ENCODE data around the gene KRTAP4-6.
"Not testable (repeated sequence)": the region's sequence is repeated elsewhere in the genome, so short reads cannot be mapped to it uniquely, and the experiment has no call there.

Gene KRTAP4-6

DNA sequence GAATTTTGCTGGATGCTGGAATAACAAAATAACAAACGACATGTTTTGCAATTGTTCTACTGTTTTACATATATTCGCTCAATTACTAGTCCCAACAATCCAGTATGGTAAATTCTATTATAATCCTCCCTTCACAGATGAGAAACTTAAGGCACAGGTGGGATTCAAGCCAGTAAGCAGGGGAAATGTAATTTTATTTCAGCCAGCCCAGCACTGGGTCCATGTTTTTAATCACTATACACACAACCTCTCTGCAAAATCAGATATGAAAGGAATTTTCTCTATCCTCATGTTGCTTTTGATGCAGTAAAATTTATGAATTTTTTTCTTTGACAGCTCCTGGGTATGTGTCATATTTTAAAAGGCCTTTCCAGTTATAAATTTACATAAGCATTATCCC, 4.9 kb upstream of the KRTAP4-6 start:
- DNase-seq = no peak

DNA sequence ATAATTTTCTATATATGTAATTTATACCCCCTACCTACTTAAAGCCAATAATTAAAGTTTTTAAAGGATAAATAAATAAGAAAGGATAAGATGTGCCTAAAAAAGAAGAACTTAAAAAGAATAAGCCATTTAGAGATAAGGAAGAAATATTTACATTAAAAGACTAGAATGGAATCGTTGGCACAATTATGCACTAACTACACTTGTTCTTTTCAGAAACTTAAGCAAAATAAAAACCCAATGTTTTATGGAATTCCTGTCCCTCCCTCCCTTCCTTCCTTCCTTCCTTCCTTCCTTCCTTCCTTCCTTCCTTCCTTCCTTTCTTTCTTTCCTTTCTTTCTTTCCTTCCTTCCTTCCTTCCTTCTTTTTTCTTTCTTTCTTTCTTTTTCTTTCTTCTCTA, 4.5 kb upstream of the KRTAP4-6 start:
- no peak for DNase-seq

DNA sequence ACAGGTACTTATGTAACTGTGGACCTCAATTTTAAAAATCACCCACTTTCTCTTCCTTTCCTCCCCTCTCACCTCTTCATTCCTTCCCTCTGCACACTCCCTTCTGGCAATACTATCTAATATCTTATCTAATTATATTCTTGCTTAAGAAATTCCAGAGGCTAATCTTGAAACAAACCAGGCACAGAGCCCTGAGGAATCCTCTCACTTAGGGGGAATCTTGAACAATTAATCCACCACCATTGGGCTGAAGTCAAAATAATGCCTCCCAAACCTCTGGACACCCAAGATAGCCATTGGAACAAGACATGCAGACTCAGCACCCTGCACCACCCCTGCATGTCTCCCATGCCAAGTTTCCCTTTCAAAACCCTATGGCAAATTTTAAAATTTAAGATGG, 1.0 kb upstream of the KRTAP4-6 start:
- DNase-seq = no peak

DNA sequence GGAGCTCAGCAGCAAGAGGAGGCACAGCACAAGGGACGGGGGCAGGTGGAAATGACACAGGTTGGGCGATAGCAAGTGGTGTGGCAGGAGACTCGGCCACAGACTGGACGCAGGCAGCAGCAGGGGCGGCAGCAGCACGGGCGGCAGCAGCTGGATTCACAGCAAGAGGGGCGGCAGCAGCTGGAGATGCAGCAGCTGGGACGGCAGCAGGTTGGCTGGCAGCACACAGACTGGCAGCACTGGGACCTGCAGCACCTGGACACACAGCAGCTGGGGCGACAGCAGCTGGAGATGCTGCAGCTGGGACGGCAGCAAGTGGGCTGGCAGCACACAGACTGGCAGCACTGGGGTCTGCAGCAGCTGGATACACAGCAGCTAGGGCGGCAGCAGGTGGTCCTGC, 479 bp downstream of the KRTAP4-6 start:
- not testable (repeated sequence) for DNase-seq

DNA sequence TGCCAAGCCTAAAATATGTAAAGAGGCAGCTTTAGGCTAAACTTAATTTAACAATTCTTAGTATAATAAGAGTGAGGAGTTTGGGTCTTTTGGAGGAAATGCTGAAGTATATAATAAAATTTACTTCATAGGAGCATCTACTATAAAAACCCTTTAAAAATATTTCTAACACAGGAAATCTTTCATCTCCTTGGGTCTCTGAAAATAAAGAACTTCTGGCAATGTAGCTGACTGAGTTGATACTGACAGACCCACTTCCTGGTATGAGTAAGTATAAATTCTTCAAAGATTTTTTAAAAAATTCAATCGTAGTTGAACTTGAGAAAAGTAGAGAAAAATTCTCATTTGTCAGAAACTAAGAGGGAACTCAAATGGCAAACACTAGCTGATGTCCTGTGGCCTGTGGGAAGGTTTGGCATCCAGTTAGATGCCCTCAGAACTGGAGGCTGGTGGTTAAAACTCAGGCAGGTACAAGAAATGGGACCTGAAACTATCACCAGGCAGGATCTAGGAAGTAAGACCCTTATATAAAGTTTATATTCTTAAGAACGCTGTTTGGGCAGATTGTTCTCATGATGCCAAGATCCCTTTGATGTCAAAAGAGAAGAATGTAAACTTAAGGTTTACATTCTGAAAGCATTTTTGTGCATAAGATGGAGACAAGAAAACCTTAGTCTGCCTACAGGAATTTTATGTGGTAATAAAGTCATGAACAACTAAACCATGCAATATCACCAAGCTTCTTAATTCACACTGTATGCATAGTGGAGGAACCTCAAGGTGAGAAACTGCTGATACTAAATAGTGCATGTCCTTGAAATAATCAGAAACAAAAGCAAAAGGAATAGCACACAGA, 6.2 kb downstream of the KRTAP4-6 start:
- no peak for DNase-seq

DNA sequence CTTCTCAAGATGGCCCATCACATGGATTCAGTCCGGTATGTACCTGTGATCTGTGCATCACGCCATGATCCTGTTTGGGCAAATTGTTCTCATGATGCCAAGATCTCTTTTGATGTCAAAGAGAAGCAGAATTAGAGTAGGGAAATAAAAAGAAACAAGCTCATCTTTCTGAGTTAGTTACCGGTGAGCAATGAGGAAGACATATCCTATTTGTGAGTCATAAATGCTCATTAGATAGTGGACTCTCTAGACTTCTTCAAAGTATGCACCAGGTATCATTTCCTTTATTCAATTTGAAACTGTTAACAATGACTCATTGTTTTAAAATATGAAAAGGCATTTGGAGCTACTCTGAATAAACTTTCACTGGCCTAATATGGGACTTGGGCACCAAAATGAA, 8.4 kb downstream of the KRTAP4-6 start:
- no peak for DNase-seq

DNA sequence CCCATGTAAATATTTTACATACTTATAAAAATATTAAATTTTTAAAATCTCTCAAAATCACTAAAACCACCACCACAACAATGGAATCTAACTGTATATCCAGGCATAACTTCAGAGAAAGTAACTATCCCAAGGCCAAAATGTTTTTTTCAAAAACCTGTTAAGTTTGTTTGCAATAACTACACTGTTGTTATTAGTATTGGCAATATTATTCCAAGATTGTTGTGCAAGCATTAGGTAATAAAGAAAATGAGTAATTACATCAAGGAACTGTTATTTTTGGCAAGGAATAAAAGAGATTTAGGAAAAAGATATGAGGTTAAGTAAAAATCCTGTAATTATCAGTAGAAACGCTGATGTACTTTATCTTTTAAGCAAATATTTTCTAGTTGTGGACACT, 13.0 kb downstream of the KRTAP4-6 start:
- DNase-seq = no peak

DNA sequence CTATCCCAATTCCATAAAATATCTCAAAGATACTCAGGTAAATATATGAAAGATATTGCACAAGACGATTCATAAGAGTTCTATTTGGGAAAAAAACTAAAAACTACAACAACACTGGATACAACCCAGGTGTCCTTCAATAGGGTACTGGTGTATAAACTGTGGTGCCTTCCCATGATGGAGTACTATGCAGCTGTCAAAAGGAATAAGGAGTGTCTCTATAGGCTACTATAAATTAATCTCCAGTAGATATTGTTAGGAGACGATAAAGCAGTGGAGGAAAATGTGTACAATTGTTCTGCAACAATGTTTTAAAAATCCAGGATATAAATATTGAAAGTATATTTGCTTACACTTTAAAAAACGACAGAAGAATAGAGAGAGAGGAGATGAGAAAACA, 13.9 kb downstream of the KRTAP4-6 start:
- no peak for DNase-seq

DNA sequence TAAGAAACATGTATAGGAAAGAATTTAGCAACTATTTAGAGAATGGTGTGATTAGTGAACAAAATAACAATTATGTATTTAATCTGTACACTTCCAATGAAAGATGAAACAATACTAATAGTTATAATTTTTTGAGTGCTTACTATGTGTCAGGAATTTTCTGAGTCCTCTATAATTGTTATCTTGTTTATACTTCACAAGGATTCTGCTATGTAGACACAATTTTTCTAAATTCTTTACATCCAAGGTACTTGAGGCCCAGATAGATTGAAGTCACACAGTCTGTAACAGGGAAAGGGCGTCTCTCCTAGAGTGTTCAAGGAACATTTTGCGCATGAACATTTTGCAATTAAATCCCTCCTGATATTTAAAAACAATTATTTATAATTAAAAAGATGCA, 15.3 kb downstream of the KRTAP4-6 start:
- DNase-seq = no peak

DNA sequence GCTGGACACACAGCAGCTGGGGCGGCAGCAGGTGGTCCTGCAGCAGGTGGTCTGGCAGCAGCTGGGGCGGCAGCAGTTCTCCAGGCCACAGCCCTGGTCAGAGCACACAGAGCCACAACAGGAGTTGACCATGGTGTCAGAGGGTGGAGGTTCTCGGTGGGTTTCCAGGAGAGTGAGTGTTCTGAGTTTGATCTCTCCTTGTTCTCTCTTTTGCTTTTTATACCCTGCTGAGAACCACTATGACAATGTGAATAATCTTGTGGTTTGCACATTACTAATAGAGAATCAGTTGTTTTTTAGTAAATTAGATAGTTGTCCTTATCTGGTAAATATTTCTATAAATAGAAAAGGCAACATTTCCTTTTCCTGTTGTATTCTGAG, 16.4 kb downstream of the KRTAP4-6 start, which contains the start of gene KRTAP4-12:
KRTAP4-12 (minus strand) TSS at position 192 of the 381 bp plus-strand sequence; CDS start at position 132, 60 bp downstream.
- not testable (repeated sequence) for DNase-seq

DNA sequence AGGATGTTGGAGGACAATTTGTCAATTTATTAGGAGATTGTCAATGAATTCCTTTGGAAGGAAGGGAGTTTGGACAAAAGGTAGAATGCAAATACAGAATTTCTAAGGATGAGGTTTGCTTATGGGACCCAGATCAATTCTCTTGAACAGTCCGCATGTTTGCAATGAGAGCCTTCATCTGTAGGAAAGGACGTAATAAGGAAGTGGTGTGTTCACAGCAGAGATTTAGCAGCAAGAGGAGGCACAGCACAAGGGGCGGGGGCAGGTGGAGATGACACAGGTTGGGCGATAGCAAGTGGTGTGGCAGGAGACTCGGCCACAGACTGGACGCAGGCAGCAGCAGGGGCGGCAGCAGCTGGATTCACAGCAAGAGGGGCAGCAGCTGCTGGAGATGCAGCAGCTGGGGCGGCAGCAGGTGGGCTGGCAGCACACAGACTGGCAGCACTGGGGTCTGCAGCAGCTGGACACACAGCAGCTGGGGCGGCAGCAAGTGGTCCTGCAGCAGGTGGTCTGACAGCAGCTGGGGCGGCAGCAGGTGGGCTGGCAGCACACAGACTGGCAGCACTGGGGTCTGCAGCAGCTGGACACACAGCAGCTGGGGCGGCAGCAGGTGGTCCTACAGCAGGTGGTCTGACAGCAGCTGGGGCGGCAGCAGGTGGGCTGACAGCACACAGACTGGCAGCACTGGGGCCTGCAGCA, 16.9 kb downstream of the KRTAP4-6 start:
- not testable (repeated sequence) for DNase-seq

DNA sequence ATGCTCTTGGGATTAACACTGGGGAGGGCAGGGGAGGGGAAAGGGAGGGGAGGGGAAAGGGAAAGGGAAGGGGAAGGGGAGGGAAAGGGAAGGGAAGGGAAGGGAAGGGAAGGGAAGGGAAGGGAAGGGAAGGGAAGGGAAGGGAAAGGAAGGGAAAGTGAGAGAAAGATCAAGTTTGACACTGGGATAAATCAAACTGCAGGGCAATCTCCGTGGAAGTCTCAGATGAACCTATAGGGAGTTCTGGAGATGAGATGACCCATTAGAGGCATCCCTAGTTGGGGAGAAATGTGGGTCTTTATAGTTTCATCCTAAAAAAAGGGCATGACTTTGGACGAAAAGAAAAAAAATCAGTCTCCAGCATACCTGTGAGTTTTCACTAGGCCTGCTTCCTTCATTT, 18.6 kb downstream of the KRTAP4-6 start:
- no peak for DNase-seq

DNA sequence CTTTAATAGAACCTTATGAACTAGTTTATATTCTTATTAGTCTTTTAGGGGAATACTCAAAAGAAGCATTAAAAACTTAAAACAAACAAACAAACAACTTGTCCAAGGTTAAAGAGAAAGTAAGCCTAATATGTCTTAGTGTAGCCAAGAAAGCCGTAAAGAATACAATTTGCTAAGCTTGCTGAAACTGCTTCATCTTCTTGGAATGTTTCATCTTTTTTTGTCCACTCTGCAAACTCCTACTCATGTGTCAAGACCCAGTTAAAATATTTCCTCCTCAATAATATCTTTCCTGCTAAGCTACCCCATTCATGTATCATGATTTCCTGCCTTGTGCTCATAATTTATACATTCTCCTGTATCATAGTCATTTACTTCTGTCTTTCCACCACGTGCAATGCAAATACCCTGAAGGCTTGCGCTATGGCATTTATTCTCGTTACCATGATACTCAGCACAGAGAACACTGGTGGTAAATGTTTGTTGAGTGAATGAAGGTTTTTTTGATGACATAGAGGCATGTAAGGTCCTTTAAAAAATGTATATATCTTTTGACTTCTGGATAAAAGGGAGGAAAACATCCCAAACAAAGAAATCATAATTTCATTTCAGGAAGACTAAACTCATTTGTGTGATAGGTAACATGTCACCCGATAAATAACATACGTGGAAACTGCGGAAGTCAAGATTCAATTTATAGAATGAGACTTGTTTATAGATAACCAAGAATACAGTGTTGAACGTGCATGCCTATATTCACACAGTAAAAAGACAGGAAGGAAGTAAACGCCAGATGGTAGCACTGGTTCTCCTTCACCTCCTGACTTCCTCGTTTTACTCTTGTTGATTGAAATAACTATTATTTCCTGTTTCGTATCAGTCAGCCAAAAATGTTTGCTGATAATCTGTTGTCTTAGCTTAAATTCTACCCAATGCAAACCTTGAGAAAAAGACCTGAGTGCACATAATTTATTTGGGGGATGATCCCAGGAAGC, 20.4 kb downstream of the KRTAP4-6 start:
- not testable (repeated sequence) for DNase-seq

DNA sequence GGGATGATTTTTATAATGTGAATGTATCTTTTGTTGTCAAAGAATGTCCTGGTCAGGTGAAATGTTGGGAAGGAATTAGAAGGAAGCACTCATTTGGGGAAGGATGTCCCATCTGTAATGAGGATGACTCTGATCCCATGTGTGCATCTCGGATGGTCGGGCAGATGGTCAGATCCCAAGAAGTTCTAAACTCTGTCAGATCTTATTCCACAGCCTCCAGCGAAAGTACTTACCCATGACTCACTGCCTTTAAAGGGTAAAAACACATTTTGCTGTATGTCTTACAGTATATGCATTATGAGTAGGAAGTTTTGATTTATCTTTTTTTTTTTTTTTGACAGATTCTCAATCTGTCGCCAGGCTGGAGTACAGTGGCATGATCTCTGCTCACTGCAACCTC, 21.6 kb downstream of the KRTAP4-6 start:
- DNase-seq = no peak

DNA sequence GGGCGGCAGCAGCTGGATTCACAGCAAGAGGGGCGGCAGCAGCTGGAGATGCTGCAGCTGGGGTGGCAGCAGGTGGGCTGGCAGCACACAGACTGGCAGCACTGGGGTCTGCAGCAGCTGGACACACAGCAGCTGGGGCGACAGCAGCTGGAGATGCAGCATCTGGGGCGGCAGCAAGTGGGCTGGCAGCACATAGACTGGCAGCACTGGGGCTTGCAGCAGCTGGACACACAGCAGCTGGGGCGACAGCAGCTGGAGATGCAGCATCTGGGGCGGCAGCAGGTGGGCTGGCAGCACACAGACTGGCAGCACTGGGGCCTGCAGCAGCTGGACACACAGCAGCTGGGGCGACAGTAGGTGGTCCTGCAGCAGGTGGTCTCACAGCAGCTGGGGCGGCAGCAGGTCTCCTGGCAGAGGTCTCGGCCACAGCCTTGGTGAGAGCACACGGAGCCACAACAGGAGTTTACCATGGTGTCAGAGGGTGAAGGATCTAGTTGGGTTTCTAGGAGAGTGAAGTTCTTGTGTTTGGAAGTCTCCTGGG, 22.4 kb downstream of the KRTAP4-6 start, which contains the start of gene KRTAP4-11:
KRTAP4-11 (minus strand) TSS at position 528 of the 541 bp plus-strand sequence; CDS start at position 470, 58 bp downstream.
- DNase-seq = not testable (repeated sequence)

DNA sequence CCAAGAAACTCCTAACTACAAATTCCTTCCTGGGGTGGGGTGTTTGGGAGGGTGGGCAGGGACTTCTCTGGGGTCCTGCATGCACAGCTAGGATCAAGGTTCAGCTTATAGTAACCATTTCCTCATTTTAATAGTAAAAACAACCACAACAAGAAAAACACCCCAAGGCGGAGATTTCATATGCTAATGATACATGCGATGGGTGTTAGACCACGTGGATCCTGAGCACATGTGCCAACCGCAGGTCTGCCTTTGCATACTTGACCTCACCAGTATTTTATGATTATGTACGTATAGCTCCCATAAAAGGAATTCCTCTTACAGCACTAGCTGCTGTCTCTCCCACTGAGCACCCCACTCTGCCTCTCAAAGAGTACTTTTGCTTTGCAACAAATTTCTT, 24.0 kb downstream of the KRTAP4-6 start:
- DNase-seq = no peak

DNA sequence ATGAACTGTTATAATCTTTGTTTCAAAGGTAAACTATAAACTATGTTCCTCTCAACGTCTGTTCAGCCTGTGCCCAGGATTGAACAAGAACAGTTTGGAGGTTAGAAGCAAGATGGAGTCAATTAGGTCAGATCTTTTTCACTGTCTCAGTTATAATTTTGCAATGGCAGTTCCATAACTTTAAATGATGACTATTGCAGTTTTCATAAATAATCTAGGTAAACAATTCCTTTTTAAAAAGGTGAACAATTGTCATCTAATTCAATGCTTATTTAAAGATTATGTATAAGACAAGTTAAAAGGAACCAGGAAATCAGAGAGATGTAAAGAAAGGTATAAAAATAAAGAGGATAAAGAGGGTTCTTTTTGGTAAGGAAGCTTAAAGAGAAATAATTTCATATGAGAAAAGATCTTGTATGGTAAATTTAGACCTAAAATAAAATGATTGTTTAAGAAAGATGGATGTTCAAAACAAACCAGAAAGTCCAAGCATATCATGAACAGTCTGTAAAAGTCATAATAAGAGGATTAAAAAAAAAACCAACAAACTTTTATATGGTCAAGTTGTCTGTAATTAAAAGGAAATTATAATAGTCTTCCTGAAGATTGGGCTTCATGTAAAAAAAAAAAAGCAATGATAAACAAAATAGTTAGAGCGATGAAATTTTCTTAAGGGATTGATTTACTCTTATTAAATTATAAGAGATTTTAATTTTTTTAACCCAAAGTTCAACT, 29.0 kb downstream of the KRTAP4-6 start:
- DNase-seq = no peak

DNA sequence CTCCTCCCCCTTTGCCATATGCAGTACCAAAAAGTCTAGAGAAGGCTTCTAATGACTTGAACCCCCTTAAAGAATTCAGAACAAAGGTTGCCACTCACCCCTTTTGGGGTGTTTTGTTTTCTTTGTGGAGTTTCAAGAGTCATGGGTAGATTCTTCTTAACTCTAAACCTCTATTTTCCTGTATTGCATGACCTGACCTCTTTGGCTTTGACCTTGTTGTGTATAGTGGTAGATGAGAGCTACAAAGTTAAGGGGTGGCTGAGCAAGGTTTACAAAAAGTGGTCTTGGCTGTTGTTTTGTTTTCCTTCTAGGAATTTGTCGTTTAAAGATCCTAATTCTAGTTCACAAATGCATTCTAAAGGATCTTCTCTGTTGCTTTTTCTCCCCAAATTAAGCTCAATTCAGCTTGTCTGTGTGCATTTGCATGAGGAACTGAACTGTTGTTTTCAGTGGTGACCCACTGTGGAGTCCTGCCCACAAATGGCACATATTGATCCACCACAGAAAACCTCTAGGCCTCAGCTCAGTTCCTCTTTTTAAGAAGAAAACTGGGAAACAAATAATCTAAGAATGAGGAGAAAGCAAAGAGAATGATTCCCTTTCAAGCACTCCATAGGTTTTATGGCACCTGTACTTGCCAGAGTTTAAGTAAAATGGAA, 31.5 kb downstream of the KRTAP4-6 start:
- not testable (repeated sequence) for DNase-seq

DNA sequence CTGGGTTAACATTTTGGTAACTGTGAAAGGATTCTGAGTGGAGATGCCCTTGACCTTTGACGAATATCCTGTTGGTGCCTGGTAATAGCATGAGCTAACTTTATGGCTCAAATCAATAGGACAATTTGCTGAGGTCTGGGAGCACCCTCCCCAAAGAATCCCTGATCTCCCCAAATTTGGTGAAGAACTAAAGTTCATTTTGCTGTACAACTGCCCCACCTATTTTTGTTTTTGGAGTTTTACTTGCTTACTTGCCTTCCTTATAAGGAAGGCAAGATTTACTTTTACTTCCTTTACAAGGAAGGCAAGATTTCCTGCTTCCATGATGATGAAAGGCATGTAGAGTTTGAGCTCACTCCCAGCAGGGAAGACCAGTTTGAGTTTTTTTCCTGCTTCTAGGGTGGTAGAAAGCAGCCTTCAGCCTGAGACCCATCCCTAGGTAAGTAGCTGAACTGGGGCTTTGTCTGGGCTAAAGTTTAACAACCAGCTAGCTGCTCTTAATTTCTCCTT, 32.3 kb downstream of the KRTAP4-6 start:
- no peak for DNase-seq

DNA sequence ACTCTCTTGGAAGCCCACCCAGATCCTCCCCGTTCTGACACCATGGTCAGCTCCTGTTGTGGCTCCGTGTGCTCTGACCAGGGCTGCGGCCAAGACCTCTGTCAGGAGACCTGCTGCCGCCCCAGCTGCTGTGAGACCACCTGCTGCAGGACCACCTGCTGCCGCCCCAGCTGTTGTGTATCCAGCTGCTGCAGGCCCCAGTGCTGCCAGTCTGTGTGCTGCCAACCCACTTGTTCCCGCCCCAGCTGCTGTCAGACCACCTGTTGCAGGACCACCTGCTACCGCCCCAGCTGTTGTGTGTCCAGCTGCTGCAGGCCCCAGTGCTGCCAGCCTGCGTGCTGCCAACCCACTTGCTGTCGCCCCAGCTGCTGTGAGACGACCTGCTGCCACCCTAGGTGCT, 35.0 kb downstream of the KRTAP4-6 start, which contains the start of gene KRTAP4-9:
KRTAP4-9 (plus strand) TSS at position 43 of the 400 bp plus-strand sequence; CDS start at position 43, 0 bp downstream.
- not testable (repeated sequence) for DNase-seq
